ENCODE results near the gene FGGY. TPM values are rescaled to one million over a fixed set of nuclear protein-coding genes. Genes with fewer than 3 reads are reported as not detected.
A peak's percentile ranks its signal among the peaks of the same experiment; 100 is the strongest.

Gene FGGY
- total RNA-seq, 2 donors from 2014 or later: 16.0 to 21.8 TPM

DNA sequence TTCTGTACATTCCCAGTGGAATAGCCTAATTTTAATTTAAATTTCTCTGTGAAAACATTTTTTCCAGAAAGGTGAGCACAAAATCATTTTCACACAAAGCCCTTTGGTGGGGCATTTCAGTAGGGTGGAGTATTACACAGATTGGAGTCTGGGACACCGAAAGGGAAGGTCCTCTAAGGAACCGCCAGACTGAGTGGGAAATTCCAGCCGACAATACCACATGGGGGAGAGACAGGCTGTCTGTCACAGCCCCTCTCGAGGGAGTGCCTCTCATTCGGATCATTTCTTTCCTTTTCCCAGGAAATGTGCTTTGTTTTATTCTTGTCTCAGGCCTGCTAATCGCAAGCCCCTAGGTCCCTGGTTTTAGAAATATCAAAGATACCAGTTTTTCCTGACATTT is 367.3 kb downstream of the FGGY start:
- Histone ChIP-seq H3K4me1 (peaks cover 0 to 3% of the 10 kb centered on the region in 2 donors), H3K9me3 (no peaks in the 10 kb centered on the region), H3K27me3 (no peaks in the 10 kb centered on the region), H3K4me3 (no peak overlapping the region), H3K27ac (no peak overlapping the region), H3K36me3 (no peaks in the 10 kb centered on the region)
- TF ChIP-seq, protein P1, sequence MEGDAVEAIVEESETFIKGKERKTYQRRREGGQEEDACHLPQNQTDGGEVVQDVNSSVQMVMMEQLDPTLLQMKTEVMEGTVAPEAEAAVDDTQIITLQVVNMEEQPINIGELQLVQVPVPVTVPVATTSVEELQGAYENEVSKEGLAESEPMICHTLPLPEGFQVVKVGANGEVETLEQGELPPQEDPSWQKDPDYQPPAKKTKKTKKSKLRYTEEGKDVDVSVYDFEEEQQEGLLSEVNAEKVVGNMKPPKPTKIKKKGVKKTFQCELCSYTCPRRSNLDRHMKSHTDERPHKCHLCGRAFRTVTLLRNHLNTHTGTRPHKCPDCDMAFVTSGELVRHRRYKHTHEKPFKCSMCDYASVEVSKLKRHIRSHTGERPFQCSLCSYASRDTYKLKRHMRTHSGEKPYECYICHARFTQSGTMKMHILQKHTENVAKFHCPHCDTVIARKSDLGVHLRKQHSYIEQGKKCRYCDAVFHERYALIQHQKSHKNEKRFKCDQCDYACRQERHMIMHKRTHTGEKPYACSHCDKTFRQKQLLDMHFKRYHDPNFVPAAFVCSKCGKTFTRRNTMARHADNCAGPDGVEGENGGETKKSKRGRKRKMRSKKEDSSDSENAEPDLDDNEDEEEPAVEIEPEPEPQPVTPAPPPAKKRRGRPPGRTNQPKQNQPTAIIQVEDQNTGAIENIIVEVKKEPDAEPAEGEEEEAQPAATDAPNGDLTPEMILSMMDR (IDR thresholded peaks at IDR 0.05): no peak
- DNase-seq (ENCODE audit: low spot score): no peak

DNA sequence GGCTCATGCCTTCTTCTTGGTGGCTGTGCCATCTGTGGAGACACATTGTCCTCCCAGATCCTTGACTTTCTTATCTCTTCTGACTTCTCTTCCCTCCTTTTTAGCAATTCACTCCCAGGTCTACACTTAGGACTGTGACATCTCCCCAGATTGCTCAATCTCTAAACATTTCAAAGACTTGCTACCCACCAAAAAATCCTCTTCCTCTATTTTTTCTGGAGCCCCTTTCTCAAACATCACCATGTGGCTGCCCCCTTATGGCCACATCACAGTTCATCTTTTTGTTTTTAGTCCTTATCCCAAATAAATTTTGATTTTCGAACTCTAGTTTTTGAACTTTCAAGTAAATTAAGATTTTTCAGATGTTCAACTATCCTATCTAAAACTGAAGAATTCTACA is 369.2 kb downstream of the FGGY start:
- Histone ChIP-seq H3K4me3 (no peak overlapping the region), H3K9me3 (no peaks in the 10 kb centered on the region), H3K27ac (no peak overlapping the region), H3K36me3 (no peaks in the 10 kb centered on the region), H3K4me1 (peaks cover 0 to 22% of the 10 kb centered on the region in 2 donors), H3K27me3 (no peaks in the 10 kb centered on the region)
- TF ChIP-seq, protein P1 (IDR thresholded peaks at IDR 0.05): no peak
- DNase-seq (ENCODE audit: low spot score): no peak

DNA sequence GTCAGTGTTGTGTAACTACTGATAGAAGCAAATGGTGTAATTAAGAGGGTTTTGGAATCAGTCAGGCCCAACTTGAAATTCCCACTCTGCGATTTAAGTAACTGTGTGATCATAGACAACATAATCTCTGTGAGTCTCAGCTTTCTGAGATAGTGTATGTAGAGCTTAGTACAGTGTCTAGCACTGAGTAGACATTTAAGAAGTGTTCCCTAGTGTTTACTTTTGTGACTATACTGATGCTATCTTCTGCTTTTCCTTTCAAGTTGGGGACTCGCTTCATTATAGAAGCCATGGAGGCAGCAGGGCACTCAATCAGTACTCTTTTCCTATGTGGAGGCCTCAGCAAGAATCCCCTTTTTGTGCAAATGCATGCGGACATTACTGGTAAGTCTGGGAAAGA is 370.1 kb downstream of the FGGY start:
- Histone ChIP-seq H3K27ac (no peak overlapping the region), H3K4me1 (peaks cover 0 to 25% of the 10 kb centered on the region in 2 donors), H3K36me3 (no peaks in the 10 kb centered on the region), H3K4me3 (no peak overlapping the region), H3K9me3 (no peaks in the 10 kb centered on the region), H3K27me3 (no peaks in the 10 kb centered on the region)
- TF ChIP-seq, protein P1 (IDR thresholded peaks at IDR 0.05): no peak
- DNase-seq (ENCODE audit: low spot score): no peak

DNA sequence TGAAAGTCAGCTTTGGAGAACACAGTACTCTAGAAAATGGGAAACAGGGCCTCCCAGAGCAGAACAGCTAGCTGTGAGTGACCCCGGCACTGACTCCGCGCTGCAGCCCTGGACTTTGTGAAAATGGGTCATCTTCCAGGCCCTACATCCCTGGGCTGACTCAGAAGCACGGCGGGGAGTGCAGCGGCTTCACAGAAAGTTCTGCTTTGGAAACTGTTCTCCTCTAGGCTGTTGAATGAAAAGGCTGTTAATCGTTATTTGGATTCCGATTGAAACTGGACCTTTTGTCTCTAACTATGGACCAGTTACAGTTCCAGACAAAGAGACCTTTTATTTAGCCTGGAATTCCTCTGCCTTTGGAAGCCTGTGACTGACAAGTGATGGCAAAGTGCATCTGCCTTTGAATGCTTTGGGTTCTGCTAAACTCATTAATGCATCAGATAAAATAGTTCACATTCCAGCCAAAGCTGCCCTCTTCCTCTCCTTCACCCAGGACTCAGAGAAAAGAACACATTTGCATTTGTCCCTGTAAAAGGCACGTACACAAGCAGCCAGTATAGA is 372.9 kb downstream of the FGGY start:
- H3K9me3 ChIP-seq: no peaks in the 10 kb centered on the region
- H3K27ac ChIP-seq: peak overlapping the region; percentile 47 to 62
- H3K36me3 ChIP-seq: no peaks in the 10 kb centered on the region
- no peaks in the 10 kb centered on the region for H3K27me3 ChIP-seq
- no peak for DNase-seq (ENCODE audit: low spot score)
- TF ChIP-seq, protein P1 (IDR thresholded peaks at IDR 0.05): no peak
- peaks cover 0 to 41% of the 10 kb centered on the region in 2 donors for H3K4me1 ChIP-seq
- no peak overlapping the region for H3K4me3 ChIP-seq

DNA sequence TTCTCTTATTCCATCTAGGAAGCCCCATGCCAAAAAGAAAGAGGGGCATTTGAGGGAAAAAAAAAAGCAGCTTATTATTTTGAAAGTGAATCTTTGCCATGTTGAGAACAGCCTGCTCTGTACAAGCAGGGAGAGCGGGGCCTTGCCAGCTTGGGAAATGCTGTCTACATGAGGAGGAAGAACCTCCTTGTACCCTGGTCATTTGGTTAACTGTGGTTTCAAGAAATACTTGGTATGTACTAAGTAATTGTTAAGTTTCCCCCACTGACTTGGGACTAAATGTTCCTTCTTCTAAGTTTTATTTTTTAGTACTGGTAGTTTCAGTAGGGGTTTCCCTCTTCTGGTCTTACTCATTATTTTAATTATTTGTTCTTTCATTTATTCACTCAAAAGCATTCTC is 373.8 kb downstream of the FGGY start:
- H3K9me3 ChIP-seq: no peaks in the 10 kb centered on the region
- DNase-seq (ENCODE audit: low spot score): no peak
- peak overlapping the region; percentile 47 to 62 for H3K27ac ChIP-seq
- H3K4me1 ChIP-seq: peaks cover 0 to 46% of the 10 kb centered on the region in 2 donors
- H3K36me3 ChIP-seq: no peaks in the 10 kb centered on the region
- no peak overlapping the region for H3K4me3 ChIP-seq
- H3K27me3 ChIP-seq: no peaks in the 10 kb centered on the region
- TF ChIP-seq, protein P1 (IDR thresholded peaks at IDR 0.05): no peak
